GM23248 (cell line): ENCODE measurements around the gene RBM3.

Source experiments
- EZH2 ChIP-seq: fragments of 200-600 bp; sonication (generic); IDR thresholded peaks from 2 replicates; pipeline ENCODE4 v1.6.1; 2018; ENCODE audit warnings: antibody characterized with exemption, mild to moderate bottlenecking; ENCODE audit not compliant: insufficient read depth, poor library complexity, severe bottlenecking
- EZH2phosphoT487 ChIP-seq: fragments of 200-600 bp; sonication (generic); IDR thresholded peaks from 2 replicates; pipeline ENCODE4 v1.6.1; 2018; ENCODE audit warnings: antibody characterized with exemption, moderate library complexity, mild to moderate bottlenecking, low read depth; ENCODE audit not compliant: insufficient read depth

GRCh38 chrX:48595929-48596328 is 21.6 kb downstream of the RBM3 start:
- no peak for TF ChIP-seq EZH2
- TF ChIP-seq EZH2phosphoT487 = no peak
